AG09319 (cell line): ENCODE results near the gene PTPN3.

ENCODE experiments used
- DNase-seq: peaks from one replicate; pipeline ENCODE4 v3.0.0-alpha.2; 2010; ENCODE audit warnings: low read depth; ENCODE audit errors: extremely low read depth
- CTCF ChIP-seq: IDR thresholded peaks from 2 replicates; pipeline ENCODE4 v1.5.1; 2011; ENCODE audit warnings: low read depth, mild to moderate bottlenecking, inconsistent platforms, low read length, moderate library complexity

The PTPN3 gene

GRCh38 chr9:109419531-109419930 lies 78.6 kb downstream of the PTPN3 start:
- no peak for DNase-seq
- TF ChIP-seq CTCF, result no peak

GRCh38 chr9:109418827-109419226 lies 79.3 kb downstream of the PTPN3 start:
- TF ChIP-seq CTCF, result no peak
- DNase-seq, result no peak

GRCh38 chr9:109417585-109418544 lies 80.2 kb downstream of the PTPN3 start:
- no peak for DNase-seq
- TF ChIP-seq CTCF, result no peak

GRCh38 chr9:109417054-109417453 lies 81.1 kb downstream of the PTPN3 start:
- no peak for TF ChIP-seq CTCF
- no peak for DNase-seq

GRCh38 chr9:109416135-109416706 lies 81.9 kb downstream of the PTPN3 start:
- TF ChIP-seq CTCF, result no peak
- no peak for DNase-seq

GRCh38 chr9:109414125-109414785 lies 83.9 kb downstream of the PTPN3 start:
- DNase-seq, result no peak
- TF ChIP-seq CTCF, result no peak
